Smooth muscle cell (in vitro differentiated cells): Measurements from ENCODE around the gene DNAJC27. TPM values are rescaled to one million over a fixed set of nuclear protein-coding genes. Genes with fewer than 3 reads are reported as not detected.

ENCODE experiments used
- DNase-seq: peaks from one replicate; lab custom pipeline; 2025; ENCODE audit not compliant: unreplicated experiment; lab: John Stamatoyannopoulos, UW
- H2AFZ ChIP-seq: fragments of 200-600 bp; sonication (generic); 2 replicates; pipeline ENCODE4 v1.6.0; 2016; ENCODE audit warnings: antibody characterized with exemption, low read depth, mild to moderate bottlenecking
- H3F3A ChIP-seq: fragments of 200-600 bp; sonication (generic); 2 replicates; pipeline ENCODE4 v1.6.0; 2017; ENCODE audit warnings: antibody characterized with exemption, low read depth
- H3K27ac ChIP-seq: fragments of 200-600 bp; sonication (generic); 2 replicates; pipeline ENCODE4 v1.5.1; 2016; ENCODE audit warnings: low read depth, mild to moderate bottlenecking
- H3K27me3 ChIP-seq: fragments of 200-600 bp; sonication (generic); 2 replicates; pipeline ENCODE4 v1.6.1; 2016; ENCODE audit warnings: low read depth, mild to moderate bottlenecking
- H3K36me3 ChIP-seq: fragments of 200-600 bp; sonication (generic); 2 replicates; pipeline ENCODE4 v1.5.1; 2016; ENCODE audit warnings: low read depth
- H3K4me1 ChIP-seq: fragments of 200-600 bp; sonication (generic); 2 replicates; pipeline ENCODE4 v1.5.1; 2016; ENCODE audit warnings: low read depth
- H3K4me2 ChIP-seq: fragments of 200-600 bp; sonication (generic); 2 replicates; pipeline ENCODE4 v1.6.0; 2016; ENCODE audit warnings: mild to moderate bottlenecking
- H3K4me3 ChIP-seq: fragments of 200-600 bp; sonication (generic); 2 replicates; pipeline ENCODE4 v1.5.1; 2016; ENCODE audit warnings: mild to moderate bottlenecking
- H3K79me2 ChIP-seq: fragments of 200-600 bp; sonication (generic); 2 replicates; pipeline ENCODE4 v1.6.0; 2016; ENCODE audit warnings: low read depth, mild to moderate bottlenecking
- H3K9ac ChIP-seq: fragments of 200-600 bp; sonication (generic); 2 replicates; pipeline ENCODE4 v1.6.0; 2016; ENCODE audit warnings: low read depth
- H3K9me3 ChIP-seq: fragments of 200-600 bp; sonication (generic); replicated peaks from 2 replicates; pipeline ENCODE4 v1.5.1; 2016; ENCODE audit warnings: low read depth
- H4K20me1 ChIP-seq: fragments of 200-600 bp; sonication (generic); 2 replicates; pipeline ENCODE4 v1.6.0; 2016; ENCODE audit warnings: low read depth
- WGBS: methylation state at CpG from one replicate; pipeline ENCODE4 v1.1.7; 2016; ENCODE audit warnings: low lambda C conversion rate; 5-methylcytosine and 5-hydroxymethylcytosine counted together
- polyA plus RNA-seq: library from polyadenylated mRNA; unstranded; fragments of >200 nt; fragmentation: Nextera tagmentation; extraction: Ambion mirVana; gene quantifications from 2 replicates; pipeline ENCODE4 v1.2.1, GENCODE V29; 2016
- total RNA-seq: library from RNA; depleted of rRNA; stranded (reverse); fragments of >200 nt; gene quantifications from 2 replicates; pipeline ENCODE4 v1.2.3, GENCODE V29; 2014
- TF ChIP-seq, protein P1 (sequence below): fragments of 200-600 bp; sonication (generic); IDR thresholded peaks from 2 replicates; pipeline ENCODE4 v1.5.1; 2017; ENCODE audit warnings: borderline replicate concordance, mild to moderate bottlenecking, antibody characterized with exemption; ENCODE audit not compliant: insufficient read depth, poor library complexity, severe bottlenecking

The DNAJC27 gene
- total and polyA plus RNA-seq, 2 experiments from 2014 or later, result 1.4 to 4.4 TPM

DNA sequence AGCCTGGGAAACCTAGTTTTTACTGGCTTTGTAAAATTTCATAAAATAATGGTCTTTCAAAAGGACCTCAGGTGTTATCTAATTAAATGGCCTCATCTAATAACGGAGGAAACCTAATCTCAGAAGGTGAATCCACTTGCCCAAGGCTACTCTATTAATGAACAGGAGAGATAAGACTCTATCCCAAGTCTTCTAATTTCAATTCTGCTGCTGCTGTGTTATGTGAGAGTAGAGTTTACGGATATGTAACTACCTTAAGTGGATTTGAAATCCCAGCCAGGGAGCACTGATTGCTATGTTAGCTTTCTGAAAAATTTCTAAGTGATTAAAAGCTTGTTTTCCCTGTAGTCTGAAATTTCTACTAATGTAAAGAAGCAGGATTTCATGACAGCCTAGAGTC is 34.5 kb downstream of the DNAJC27 start:
- 85% methylated on average over 2 of the region's 2 CpGs for WGBS
- Histone ChIP-seq H3K4me3 (no peak overlapping the region), H3K4me2 (no peak overlapping the region)

DNA sequence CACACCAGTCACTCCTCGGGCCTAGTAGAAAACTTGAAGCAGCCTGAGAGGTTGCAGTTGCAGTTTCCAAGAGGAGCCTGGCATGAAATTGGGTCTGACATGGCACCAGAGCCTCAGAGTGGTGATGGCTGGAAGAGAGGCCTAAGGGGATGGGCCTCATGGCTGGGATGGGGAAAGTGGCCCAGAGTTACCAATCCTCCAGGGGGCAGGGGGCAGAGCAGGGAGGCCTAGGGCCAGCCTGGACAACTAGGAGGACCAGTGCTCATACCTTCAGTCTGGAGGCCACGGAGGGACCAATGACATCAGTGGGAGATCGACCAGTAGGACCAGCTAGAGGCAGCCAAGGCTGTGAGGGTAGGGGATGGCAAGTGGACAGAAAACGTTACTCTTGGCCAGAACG is 36.6 kb downstream of the DNAJC27 start:
- WGBS, result 93% methylated on average over 5 of the region's 5 CpGs
- H2AFZ ChIP-seq, result no peak overlapping the region

More for the DNA sequence above, 34.5 kb downstream of the DNAJC27 start:
- Histone ChIP-seq H2AFZ (no peak overlapping the region), H3K9ac (no peak overlapping the region), H3F3A (no peaks in the 10 kb centered on the region), H3K4me1 (no peaks in the 10 kb centered on the region), H3K36me3 (no peaks in the 10 kb centered on the region), H3K27me3 (no peaks in the 10 kb centered on the region), H3K79me2 (no peaks in the 10 kb centered on the region), H3K27ac (no peak overlapping the region), H4K20me1 (no peaks in the 10 kb centered on the region), H3K9me3 (no peaks in the 10 kb centered on the region)
- TF ChIP-seq, protein P1, sequence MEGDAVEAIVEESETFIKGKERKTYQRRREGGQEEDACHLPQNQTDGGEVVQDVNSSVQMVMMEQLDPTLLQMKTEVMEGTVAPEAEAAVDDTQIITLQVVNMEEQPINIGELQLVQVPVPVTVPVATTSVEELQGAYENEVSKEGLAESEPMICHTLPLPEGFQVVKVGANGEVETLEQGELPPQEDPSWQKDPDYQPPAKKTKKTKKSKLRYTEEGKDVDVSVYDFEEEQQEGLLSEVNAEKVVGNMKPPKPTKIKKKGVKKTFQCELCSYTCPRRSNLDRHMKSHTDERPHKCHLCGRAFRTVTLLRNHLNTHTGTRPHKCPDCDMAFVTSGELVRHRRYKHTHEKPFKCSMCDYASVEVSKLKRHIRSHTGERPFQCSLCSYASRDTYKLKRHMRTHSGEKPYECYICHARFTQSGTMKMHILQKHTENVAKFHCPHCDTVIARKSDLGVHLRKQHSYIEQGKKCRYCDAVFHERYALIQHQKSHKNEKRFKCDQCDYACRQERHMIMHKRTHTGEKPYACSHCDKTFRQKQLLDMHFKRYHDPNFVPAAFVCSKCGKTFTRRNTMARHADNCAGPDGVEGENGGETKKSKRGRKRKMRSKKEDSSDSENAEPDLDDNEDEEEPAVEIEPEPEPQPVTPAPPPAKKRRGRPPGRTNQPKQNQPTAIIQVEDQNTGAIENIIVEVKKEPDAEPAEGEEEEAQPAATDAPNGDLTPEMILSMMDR, result no peak
- no peak for DNase-seq

DNA sequence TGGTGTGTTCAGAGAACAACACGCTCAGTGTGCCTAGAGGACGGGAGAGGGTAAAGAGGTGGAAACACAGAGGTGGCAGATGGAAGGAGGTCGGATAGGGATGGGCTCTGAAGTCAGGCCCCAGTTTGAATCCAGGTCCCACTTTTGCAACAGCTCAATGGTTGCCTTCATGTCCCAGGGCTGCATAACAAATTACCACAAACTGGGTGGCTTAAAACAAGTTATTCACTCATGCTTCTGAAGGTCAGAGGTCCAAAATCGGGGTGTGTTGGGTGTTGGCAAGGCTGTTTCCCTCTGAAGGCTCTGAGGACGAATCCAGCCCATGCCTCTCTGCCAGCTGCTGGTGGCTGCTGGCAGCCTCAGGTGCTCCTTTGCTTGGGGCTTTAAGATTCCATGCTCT is 39.0 kb downstream of the DNAJC27 start:
- Histone ChIP-seq H4K20me1 (no peaks in the 10 kb centered on the region), H3K4me1 (no peaks in the 10 kb centered on the region), H3K27me3 (no peaks in the 10 kb centered on the region), H3F3A (no peaks in the 10 kb centered on the region), H2AFZ (no peak overlapping the region), H3K4me3 (no peak overlapping the region), H3K9ac (no peak overlapping the region), H3K79me2 (no peaks in the 10 kb centered on the region), H3K9me3 (no peaks in the 10 kb centered on the region), H3K4me2 (no peak overlapping the region), H3K27ac (no peak overlapping the region), H3K36me3 (no peaks in the 10 kb centered on the region)
- 91% methylated on average over 5 of the region's 5 CpGs for WGBS
- no peak for DNase-seq
- TF ChIP-seq, protein P1, result no peak

More for the DNA sequence above, 36.6 kb downstream of the DNAJC27 start:
- no peaks in the 10 kb centered on the region for H3K36me3 ChIP-seq
- H3K79me2 ChIP-seq, result no peaks in the 10 kb centered on the region
- no peaks in the 10 kb centered on the region for H3K9me3 ChIP-seq
- H3K9ac ChIP-seq, result no peak overlapping the region
- H3K4me1 ChIP-seq, result no peaks in the 10 kb centered on the region
- TF ChIP-seq, protein P1, result no peak
- no peaks in the 10 kb centered on the region for H4K20me1 ChIP-seq
- H3K4me2 ChIP-seq, result no peak overlapping the region
- no peaks in the 10 kb centered on the region for H3F3A ChIP-seq
- no peak for DNase-seq
- no peak overlapping the region for H3K27ac ChIP-seq
- no peak overlapping the region for H3K4me3 ChIP-seq
- no peaks in the 10 kb centered on the region for H3K27me3 ChIP-seq

DNA sequence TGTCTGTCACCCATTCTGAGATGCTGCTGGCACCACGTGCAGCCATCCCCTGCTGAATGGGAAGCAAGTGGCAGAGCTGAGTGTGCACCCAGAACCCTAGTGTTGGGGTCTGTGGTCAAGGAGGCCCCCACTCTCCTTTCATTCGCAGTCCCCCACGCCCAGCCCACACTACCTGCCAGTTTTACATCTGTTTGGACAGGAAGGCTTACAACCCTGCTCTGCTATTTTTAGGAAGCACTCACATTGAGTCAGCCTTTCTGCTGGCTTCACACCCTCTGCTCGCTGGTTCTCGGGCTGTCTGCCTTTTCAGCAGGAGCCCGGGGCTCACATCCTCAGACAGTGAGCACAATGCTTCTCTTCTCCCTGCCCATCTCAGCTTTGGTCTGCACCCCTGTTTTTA is 41.0 kb downstream of the DNAJC27 start:
- Histone ChIP-seq H3K4me2 (no peak overlapping the region), H3K9ac (no peak overlapping the region), H4K20me1 (no peaks in the 10 kb centered on the region), H3K27me3 (no peaks in the 10 kb centered on the region), H3K36me3 (no peaks in the 10 kb centered on the region), H3K27ac (no peak overlapping the region), H2AFZ (peak overlapping the region; percentile 66), H3K79me2 (no peaks in the 10 kb centered on the region), H3K4me1 (no peaks in the 10 kb centered on the region), H3F3A (no peaks in the 10 kb centered on the region), H3K9me3 (no peaks in the 10 kb centered on the region), H3K4me3 (no peak overlapping the region)
- DNase-seq, result no peak
- TF ChIP-seq, protein P1, result no peak
- WGBS, result 43% methylated on average over 6 of the region's 6 CpGs
